Spleen (tissue), 7 donors: Measurements from ENCODE around the gene RAB38.

Source experiments
- POLR2A ChIP-seq, 3 donors: fragments of 450-650 bp; IDR thresholded peaks; one replicate each; pipeline ENCODE4 v1.5.1; 2017; ENCODE audit warnings: antibody characterized with exemption in 3 of 3, mild to moderate bottlenecking in 1 of 3
- POLR2AphosphoS5 ChIP-seq, 3 donors: sonication (generic); formaldehyde crosslinking; IDR thresholded peaks; one replicate each; pipeline ENCODE4 v1.5.1; 2017; ENCODE audit warnings: antibody characterized with exemption in 3 of 3
- TF ChIP-seq, protein P1 (sequence below), 11 experiments: fragments of 200-600 bp in 7 of 11; fragments of 450-650 bp in 4 of 11; sonication (generic) in 4 of 11; IDR thresholded peaks in 8 of 11; conservative IDR thresholded peaks in 3 of 11; 1 replicate in 7 of 11; 2 replicates in 4 of 11; pipeline versions ENCODE4 v1.4.0 to v1.8.0; 2016 to 2021; ENCODE audit warnings: antibody characterized with exemption in 11 of 11, inconsistent platforms in 4 of 11, mild to moderate bottlenecking in 1 of 11
- donor health status: DM: no; HTN: no; CAD: no; lungs with moderate emphysema.
- donor health status: DM: no; HTN: no; CAD: no.
- donor health status: DM: no; HTN: no; CAD: no.

DNA sequence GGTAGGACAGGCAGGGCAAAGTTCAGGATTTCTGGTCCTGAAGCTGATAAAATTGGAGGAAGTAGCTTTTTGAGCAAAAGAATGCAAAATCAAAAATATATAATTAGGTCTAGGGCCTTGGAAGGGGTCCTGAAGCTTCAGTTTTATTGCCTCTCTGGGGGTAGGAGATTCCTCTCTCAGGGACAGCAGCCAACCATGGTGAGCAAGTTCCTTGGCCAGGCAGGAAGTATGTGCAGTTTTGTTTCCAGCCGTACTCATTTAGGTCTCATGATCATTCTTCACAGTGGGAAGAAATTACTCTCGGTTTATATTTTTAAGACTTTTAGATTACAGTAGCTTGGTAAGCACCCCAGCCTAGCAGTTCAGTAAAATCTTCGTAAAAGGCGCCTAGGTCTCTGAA is 2.9 kb upstream of the RAB38 start:
- TF ChIP-seq, protein P1, sequence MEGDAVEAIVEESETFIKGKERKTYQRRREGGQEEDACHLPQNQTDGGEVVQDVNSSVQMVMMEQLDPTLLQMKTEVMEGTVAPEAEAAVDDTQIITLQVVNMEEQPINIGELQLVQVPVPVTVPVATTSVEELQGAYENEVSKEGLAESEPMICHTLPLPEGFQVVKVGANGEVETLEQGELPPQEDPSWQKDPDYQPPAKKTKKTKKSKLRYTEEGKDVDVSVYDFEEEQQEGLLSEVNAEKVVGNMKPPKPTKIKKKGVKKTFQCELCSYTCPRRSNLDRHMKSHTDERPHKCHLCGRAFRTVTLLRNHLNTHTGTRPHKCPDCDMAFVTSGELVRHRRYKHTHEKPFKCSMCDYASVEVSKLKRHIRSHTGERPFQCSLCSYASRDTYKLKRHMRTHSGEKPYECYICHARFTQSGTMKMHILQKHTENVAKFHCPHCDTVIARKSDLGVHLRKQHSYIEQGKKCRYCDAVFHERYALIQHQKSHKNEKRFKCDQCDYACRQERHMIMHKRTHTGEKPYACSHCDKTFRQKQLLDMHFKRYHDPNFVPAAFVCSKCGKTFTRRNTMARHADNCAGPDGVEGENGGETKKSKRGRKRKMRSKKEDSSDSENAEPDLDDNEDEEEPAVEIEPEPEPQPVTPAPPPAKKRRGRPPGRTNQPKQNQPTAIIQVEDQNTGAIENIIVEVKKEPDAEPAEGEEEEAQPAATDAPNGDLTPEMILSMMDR (IDR thresholded peaks at IDR 0.05 in 8 of 11, conservative IDR thresholded peaks at IDR 0.05 in 3 of 11), result no peak
- TF ChIP-seq POLR2AphosphoS5 (IDR thresholded peaks at IDR 0.05), result no peak
- TF ChIP-seq POLR2A (IDR thresholded peaks at IDR 0.05), result no peak
